GM10266 (cell line): Measurements from ENCODE around the gene MACROD1.

ENCODE experiments used
- DNase-seq: peaks from one replicate; pipeline ENCODE4 v3.0.0; 2012; ENCODE audit errors: extremely low spot score
- CTCF ChIP-seq: IDR thresholded peaks from 2 replicates; pipeline ENCODE4 v1.5.1; 2012; ENCODE audit warnings: mild to moderate bottlenecking, low read depth; ENCODE audit not compliant: control insufficient read depth, insufficient read depth; ENCODE audit errors: missing control alignments

Gene MACROD1

GRCh38 chr11:64107303-64107702 is 58.6 kb downstream of the MACROD1 start:
- DNase-seq, result no peak
- no peak for TF ChIP-seq CTCF

GRCh38 chr11:64104632-64105031 is 61.3 kb downstream of the MACROD1 start:
- DNase-seq, result no peak
- no peak for TF ChIP-seq CTCF

GRCh38 chr11:64103277-64103985 is 62.5 kb downstream of the MACROD1 start:
- no peak for TF ChIP-seq CTCF
- no peak for DNase-seq

- TF ChIP-seq CTCF, result no peak
- DNase-seq, result no peak
These were observed 63.7 kb downstream of the MACROD1 start for GRCh38 chr11:64102005-64102738.

- TF ChIP-seq CTCF, result no peak
- no peak for DNase-seq
These were observed 64.5 kb downstream of the MACROD1 start for GRCh38 chr11:64101461-64101860.

- TF ChIP-seq CTCF, result no peak
- no peak for DNase-seq
These were observed 65.0 kb downstream of the MACROD1 start for GRCh38 chr11:64100782-64101353.

GRCh38 chr11:64100360-64100759 is 65.6 kb downstream of the MACROD1 start:
- DNase-seq, result peak; percentile 80
- TF ChIP-seq CTCF, result peak; percentile 51
